ENCODE results near the gene EXD3.

DNA sequence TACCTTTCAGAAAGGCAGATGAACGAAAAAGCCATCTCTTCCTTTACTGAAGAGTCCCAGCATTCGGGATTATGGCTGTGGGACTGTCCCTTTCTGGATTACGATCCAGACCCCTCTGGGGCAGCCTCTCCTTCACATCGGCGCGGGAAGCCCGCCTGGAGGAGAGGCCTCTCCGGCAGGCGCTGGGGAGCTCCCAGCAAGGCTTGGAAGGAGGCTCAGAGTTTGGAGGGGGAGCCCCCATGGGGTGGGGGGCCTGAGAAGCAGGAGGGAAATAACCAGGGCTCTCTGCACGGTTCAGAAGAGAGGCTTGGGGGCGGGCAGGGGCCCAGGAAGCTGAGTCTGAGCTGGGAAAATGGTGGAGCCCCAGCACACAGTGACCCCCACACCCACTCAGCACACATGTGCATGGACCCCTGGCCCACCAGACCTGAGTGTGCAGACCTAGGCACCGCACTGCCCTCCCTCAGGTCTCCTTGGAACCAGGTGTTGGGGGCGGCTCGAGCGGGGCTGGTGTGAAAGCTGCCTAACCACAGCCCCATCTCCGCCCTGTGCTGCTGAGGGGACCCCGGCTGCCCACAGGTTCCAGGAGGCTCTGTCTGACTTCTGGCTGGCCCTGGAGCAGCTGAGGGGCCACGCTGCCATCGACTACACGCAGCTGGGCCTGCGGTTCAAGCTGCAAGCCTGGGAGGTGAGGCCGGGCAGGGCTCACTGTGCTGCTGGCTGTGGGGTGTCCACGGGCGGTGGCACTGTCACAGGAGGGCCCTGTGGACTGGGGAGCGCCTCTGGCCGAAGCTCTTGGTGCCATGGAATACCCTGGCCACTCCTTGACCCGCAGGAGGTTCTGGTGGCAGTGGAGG lies 4.7 kb upstream of the EXD3 start:
- TF ChIP-seq, protein P1, sequence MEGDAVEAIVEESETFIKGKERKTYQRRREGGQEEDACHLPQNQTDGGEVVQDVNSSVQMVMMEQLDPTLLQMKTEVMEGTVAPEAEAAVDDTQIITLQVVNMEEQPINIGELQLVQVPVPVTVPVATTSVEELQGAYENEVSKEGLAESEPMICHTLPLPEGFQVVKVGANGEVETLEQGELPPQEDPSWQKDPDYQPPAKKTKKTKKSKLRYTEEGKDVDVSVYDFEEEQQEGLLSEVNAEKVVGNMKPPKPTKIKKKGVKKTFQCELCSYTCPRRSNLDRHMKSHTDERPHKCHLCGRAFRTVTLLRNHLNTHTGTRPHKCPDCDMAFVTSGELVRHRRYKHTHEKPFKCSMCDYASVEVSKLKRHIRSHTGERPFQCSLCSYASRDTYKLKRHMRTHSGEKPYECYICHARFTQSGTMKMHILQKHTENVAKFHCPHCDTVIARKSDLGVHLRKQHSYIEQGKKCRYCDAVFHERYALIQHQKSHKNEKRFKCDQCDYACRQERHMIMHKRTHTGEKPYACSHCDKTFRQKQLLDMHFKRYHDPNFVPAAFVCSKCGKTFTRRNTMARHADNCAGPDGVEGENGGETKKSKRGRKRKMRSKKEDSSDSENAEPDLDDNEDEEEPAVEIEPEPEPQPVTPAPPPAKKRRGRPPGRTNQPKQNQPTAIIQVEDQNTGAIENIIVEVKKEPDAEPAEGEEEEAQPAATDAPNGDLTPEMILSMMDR (conservative IDR thresholded peaks at IDR 0.05 in 1 of 2, IDR thresholded peaks at IDR 0.05 in 1 of 2; ENCODE audit: low read depth in 1 of 2, low read length in 2 of 2) = no peak
- no peak for TF ChIP-seq EZH2 (IDR thresholded peaks at IDR 0.05; ENCODE audit: low read length, missing control alignments)
